ENCODE results near the gene SERPINA6.
"Not testable (repeated sequence)": the region's sequence is repeated elsewhere in the genome, so short reads cannot be mapped to it uniquely, and the experiment has no call there.

The SERPINA6 gene

DNA sequence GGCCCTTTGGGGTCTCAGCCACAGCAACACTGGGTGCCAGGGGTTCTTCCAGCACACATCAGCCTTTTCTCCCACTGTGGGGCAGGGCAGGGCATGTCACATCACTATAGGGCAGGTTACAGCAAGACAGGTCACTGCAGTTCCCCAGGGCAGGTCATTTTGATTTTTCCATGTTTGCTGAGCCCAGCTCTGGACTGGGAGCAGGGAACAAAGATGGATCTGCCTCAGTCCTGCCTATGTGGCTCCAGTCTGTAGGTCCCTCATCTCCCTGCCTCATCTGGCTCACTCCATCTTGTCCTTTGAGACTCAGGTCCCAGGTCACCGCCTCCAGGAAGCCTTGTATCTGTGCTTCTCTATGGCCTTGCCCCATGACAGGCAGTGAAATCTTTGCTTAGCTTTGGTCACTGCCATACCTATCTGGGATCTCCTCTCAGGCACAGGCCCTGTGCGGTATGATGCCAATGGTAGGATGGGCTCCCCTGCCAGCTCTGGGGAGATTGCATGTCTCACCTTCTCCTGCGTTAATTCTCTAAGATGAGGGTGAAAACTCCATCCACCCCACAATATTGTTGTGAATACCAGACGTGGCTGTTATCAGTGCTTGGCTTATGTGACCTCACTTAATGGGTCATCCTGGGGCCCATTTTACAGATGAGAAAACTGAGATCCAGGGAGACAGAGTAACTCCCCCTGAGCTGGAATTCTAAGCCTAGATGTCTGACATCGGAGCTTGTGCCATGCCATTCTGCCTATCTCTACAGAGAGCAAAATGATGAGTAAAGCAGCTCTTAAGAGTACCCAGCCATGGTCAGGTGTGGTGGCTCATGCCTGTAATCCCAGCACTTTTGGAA, 1.5 kb downstream of the SERPINA6 start:
- DNase-seq (ENCODE audit: low read depth), result no peak

DNA sequence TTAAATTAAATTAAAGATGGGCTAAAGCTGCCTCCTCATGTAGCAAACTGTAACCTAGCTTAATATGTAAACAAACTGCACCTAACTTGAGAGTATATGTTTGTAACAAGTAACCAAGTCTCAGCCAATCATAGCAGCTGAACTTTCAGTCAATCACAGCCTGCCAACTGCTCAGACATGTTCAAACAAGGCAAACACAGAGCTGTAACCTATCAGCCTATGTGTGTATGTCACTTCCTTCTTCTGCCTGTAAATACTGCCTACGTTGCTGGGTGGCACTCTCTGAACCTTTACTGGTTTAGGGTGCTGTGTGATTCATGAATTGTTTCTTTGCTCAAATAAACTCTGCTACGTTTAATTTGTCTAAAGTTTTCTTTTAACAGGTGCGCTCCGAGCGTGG, 2.9 kb downstream of the SERPINA6 start:
- no peak for DNase-seq (ENCODE audit: low read depth)

DNA sequence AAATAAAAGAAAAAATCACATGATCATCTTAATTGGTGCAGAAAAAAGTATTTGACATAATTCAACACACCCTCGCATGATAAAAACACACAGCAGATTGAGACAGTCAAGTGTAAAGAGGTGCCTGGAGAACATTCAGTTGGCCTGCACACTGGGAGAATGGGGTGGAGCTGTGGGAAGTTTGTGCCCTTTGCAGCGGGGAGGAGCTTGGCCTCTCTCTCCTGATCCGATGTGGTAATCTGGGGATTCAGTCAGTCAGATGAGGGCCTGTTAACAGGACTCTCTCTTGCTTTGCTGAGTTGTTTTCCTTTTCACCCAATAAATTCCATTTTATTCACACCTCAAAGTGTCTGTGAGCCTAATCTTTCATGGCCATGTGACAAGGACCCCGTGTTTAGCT, 5.9 kb downstream of the SERPINA6 start:
- DNase-seq (ENCODE audit: low read depth), result no peak

DNA sequence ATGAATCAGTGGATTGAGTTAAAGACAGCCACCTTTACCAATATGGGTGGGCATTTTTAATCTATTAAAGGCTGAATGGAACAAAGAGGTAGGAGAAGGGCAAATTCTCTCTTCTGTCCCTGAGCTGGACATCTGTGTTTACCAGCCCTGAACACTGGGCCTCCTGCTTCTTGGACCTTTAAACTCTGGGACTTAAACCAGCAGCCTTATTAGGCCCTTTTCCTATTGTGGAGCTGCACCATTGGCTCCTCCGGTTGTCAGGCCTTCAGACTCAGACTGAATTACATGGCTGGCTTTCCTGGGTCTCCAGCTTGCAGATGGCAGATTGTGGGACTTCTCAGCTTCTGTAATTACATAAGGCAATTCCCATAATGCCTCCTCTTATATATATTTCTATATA, 6.4 kb downstream of the SERPINA6 start:
- DNase-seq (ENCODE audit: low read depth), result no peak

DNA sequence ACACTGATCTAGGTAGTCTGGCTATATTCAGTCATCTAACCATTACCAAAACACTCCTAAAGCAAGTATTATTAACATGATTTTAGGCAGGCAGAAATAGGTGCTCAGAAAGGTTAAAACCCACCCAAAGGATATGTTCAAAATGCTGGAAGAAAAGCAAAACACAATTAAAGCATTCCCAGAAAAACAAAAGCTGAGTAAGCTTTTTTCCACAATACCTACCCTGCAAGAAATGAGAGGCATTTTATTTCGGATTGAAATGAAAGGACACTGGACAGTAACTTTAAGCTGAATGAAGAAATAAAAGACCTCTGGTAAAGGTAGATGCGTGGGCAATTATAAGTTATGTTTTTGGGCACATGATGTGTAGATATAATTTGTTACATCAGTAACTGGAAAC, 8.2 kb downstream of the SERPINA6 start:
- no peak for DNase-seq (ENCODE audit: low read depth)

DNA sequence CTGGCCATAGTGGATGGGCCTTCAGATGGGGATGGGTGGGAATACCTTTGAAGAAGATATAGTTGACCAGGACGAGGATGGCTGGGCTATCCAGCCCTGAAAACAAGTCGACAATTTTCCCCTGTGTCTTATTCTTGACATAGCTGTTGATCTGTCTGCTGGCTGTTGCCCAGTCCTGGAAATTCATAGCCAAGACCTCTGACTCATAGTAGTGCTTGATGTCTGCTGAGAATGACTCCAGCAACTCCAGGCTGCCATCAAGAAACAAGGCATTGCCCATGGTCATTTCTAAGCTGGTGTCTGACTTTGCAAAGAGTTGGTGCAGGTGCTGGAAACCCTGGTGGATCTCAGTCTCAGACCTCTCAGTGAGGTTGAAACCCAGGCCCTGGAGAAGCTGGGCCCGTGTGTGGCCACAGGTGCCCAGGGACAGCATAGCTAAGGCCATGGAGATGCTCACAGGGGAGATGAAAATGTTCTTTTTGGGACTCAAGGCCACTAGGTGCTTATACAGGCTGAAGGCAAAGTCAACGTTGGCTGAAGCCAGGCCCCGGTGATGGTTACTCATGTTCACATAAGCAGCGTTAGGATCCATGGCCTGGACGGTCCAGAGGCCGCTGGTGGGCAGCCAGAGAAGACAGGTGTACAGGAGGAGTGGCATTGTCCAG, 9.0 kb downstream of the SERPINA6 start:
- DNase-seq (ENCODE audit: low read depth), result no peak

DNA sequence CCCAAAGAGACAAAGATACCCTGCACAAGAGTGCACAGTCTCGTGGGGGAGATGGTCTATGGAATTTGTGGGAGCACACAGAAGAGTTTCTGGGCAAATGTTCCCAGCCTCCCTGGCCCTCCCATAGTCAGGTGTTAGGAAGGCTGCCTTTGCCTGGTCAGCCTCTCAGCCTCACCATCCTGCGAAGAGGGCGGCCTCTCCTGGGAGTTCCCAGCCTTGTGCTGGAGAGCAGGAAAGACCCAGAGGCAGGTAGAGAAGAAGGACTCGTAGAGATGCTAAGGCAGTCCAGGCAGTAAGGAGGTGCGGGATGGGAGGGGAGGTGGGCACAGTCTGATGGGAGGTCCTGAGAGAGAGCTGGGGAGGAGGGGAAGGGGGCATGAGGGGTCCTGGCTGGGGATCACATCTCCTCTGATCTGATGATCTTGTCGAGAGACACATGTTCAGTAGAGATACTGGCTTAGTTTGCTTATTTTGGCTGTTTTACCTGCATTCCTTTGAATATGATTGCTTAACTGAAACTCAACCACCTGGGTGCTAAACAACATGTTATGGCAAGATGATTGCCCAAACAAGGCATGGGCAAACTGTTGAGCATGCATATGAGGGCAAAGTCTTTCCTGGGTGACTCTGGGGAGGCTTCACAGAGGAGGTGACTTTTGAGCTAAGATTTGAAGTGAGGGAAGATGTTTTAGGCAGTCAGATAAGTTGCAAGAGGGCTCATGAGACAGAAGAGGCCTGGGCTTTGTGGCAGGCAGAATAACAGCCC, 10.5 kb downstream of the SERPINA6 start:
- no peak for DNase-seq (ENCODE audit: low read depth)

DNA sequence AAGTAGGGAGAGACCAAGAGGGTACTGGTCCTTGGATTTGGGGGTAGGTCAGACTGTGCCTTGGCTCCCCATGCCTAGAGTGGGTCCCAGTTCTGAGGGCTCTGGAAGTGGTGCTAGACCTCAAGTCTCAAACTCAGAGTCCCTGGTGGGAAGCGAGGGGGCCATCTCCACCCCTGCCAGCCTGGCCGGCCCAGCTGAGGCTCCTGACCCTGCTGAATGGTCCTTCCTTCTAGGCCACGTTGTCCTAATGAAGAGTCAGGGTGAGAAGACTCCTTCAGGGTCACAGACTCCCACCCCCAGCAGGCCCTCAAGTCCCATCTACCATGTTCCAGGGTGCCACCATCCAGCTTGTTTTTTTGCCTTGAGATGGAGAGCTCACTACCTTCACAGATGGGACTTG, 12.9 kb downstream of the SERPINA6 start:
- DNase-seq (ENCODE audit: low read depth), result no peak

DNA sequence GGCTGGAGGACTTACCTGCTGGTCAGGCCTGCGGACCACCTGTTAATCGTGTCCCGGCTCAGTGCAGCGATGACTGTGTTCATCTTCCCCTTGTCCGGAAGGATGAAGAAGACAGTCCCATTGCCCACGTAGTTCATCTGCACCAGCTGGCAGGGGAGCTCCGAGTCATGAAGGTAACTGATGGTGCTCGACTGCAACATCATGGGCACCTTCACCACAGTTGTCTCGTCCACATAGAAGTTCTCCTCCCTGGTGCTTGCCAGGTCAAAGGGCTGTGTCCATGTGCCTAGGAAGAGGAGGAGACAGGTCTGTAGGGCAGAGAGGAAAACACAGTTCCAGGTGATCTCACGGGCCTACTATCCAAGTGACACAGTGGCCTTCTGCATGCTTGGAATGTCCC, 13.4 kb downstream of the SERPINA6 start:
- DNase-seq (ENCODE audit: low read depth), result no peak

DNA sequence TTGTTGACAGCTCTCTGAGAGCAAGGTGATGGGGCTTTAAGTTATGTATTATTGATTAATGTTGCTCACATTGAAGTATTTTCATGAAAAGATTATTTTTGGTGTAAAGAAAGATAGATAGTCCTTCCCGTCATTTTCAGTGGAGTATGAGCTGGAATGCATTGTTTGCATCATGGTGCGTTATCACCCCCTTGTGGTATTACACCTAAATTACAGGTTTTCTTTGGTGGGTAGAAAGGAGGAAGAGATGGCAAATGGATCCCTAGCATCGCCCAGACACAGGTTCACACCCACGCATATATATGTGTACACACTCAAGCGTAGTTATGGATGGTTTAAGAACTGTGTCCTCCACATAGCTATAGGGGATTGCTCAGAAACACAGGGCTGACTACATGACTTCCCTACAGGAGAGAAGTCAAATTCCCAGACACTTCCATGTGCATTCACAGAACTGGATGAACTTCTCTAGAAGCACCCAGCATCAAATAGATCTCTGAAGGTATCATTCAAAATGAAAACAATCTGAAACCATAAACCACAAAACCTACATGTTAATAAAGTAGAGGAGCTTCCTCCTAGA, 15.6 kb downstream of the SERPINA6 start:
- DNase-seq (ENCODE audit: low read depth), result no peak

DNA sequence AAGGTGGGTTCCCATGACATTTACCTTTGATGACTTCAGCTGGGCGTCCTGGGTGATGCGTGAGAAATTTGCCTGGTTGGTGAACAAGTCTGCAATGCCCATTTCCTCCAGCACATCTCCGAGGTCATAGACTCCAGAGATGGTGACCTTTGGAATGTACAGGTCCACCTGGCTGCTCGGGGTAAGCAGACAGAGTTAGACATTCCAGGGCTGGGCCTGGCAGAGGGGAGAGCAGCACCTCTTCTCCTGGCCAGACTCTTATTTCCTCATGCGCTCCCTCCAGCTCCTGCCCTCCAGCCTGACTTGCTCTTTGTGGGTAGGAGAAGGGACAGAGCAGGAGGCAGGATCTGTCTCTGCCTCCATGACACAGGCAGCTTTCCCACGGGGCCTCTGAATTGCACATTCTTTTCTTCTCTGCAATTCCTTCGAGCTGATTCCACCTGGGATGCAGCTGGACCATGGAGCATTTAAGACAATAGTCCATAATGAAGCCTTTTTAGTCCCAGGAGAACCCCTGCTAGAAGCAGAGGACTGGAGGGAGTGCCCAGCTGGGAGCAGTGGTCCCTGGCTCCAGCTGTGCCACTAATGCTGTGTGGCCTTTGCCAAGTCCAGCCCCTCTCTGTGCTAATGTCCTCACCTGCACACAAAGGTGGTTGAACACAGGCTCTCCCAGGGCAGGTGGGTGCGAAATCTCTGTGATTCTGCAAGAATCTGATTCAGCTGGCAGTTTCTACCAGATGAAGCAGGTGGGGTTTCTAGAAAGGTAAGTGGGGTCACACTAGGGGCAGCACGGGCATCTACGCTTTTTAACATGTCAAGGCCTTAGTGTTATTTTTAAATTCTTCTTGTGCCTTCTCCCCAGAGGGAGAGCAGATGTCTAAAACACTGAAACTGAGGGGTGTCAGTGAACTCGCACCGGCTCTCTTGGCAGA, 16.8 kb downstream of the SERPINA6 start:
- DNase-seq (ENCODE audit: low read depth), result no peak

DNA sequence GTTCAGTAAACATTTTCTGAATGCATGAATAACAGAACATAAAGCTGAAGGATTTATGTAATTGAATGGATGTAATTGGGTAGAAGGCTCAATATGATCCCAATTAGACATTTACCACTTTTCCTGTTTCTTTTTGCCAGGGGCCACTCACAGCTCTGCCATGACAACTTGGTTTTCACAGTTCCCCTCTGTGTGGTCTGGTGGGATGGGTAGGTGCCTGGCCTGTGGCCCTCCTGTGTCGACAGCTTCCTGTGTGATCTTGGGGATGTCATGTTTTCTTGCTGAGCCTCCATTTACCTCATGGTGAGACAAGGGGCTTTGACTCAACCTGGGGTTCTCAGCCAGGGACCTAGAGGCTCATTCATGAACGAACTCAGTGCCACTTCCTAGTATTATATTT, 17.5 kb downstream of the SERPINA6 start:
- DNase-seq (ENCODE audit: low read depth), result no peak

DNA sequence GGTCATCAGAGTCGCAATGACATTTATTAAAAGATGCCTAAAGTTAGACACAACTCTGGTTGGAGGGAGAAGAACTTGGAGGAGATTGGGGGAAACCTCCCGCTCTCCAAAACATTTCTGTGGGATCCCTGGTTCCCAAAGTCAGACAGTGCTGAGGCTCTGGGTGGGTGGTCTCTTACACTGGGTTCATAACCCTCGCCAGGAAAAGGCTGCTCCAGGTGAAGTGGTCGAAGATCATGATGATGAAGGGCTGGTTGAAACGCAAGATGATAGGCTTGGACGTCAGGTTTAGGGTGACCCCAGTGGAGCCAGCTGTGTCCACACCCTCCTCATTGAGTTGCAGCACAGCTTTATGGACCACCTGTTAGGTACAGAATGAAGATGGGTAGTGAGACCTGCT, 18.9 kb downstream of the SERPINA6 start:
- no peak for DNase-seq (ENCODE audit: low read depth)

DNA sequence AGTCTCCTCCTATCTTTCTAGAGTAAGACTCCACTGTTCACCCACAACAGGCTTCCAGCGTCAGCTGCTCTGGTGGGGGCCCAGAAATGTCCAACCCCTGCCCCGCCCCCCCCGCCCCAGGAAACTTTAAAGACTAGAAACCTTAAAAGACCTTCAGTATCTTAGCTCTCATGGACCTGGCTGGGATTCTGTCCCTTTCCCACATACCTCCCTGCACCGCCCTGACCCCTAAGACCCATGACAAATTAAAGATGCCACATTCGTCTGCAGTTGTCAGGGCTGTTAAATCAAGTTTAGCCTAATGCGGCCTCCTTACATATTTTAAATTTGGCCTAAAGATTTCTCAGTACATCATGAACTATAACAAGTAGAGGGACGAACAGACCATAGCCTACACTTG, 20.0 kb downstream of the SERPINA6 start:
- DNase-seq (ENCODE audit: low read depth), result no peak

DNA sequence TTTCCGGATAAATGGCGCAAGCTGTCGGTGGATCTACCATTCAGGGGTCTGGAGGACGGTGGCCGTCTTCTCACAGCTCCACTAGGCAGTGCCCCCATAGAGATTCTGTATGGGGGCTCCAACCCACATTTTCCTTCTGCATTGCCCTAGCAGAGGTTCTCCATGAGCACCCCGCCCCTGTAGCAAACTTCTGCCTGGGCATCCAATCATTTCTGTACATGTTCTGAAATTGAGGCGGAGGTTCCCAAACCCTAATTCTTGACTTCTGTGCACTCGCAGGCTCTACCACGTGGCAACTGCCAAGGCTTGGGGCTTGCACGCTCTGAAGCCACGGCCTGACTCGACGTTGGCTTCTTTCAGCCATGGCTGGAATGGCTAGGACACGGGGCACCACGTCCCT, 25.0 kb downstream of the SERPINA6 start:
- DNase-seq (ENCODE audit: low read depth), result no peak

DNA sequence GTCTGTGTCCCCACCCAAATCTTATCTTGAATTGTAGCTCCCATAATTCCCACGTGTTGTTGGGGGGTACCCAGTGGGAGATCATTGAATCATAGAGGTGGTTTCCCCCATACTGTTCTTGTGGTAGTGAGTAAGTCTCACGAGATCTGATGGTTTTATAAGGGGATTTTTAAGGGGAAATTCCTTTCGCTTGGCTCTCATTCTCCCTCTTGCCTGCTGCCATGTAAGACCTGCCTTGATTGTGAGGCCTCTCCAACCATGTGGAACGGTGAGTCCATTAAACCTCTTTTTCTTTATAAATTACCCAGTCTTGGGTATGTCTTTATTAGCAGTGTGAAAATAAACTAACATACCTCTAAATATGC, 27.0 kb downstream of the SERPINA6 start:
- not testable (repeated sequence) for DNase-seq (ENCODE audit: low read depth)

DNA sequence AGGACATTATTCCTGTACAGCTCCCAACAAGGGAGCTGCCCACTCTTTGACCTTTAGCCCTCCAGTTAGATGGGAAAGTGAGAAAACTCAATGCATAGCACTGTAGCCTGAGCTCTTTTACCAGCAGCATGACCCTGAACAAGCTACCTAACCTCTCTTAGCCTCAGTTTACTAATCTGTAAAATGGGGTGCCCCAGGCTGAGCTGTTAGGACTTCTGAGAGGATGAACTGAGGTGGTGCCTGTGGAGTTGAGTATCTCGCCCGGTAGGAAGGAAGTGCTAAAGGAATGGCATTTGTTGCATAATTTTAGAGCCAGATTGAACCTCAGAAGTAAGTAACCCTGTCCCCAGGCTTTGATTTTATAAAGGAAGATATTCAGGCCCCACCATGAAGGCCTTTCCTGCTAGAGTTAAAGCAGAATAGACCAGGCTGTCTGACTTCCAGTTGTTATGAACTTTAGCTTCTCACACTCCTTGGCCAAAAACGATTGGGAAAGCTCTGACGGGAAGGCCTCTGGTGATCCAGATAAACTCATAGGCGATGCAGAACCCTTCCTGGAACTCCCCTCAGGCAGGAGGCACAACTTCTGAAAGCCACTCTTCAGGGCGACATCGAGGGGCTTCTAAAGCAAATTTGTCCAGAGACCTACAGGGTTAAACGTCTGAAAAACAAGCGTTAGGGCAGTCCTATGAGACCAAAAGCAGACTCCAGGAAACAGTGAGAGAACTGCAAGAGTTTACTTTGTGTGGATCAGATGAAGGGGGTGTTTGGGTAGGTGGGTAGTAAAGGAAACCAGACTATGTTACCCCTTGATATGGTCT, 27.6 kb downstream of the SERPINA6 start:
- no peak for DNase-seq (ENCODE audit: low read depth)

DNA sequence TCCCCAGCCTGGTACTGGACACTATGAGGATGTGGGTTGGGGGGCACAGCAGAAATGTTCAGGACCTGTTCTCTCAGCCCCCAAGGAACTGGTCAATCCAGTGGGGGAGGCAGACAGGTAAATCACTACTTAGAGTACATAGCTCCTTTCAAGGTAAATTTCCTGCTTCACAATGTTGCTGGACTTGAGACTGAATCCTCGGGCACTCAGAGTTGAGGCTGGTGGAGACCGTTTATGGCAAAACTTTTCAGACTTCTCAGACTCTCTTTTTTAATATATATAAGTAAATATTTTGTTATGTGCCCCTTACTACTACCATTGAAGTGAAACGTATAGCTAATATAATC, 29.6 kb downstream of the SERPINA6 start:
- DNase-seq (ENCODE audit: low read depth), result no peak

DNA sequence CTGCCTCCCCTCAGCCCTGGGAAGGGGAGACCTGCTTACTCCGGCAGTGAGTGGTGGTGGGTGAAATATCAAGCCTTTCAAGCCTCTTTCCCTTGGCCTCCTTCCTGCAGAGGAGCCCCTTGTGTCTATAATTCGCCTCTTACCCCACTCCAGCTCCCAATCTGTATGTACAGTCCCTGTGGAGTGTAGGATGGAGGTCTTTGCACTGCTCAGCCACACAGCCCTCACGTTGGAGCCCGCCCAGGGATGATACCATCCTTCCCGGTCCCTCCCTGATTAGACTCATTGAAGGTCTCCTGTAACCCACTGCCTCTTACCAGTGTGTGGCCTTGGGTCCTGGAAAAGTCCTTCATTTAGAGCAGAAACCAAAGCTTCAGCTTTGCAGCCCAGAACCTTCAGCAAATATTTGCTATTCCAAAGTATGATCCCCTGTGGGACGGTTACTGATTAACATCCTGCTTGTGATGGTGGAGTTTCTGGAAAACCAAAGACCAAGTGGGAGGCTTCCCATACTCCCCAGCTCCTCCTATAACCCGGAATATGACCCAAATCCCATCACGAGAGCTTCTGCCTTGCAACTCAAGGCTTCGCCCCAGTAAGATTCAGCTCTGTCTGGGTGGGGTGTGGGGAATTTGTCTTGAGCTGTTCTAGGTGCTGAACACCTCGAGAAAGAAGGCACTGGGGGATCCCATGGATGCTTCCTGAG, 30.1 kb downstream of the SERPINA6 start, which contains the start of gene SERPINA10:
TSS of gene SERPINA10 (minus strand) at position 397 of the 706 bp plus-strand sequence. CDS start 2,675 bp downstream, outside the sequence.
- DNase-seq (ENCODE audit: low read depth), result no peak

DNA sequence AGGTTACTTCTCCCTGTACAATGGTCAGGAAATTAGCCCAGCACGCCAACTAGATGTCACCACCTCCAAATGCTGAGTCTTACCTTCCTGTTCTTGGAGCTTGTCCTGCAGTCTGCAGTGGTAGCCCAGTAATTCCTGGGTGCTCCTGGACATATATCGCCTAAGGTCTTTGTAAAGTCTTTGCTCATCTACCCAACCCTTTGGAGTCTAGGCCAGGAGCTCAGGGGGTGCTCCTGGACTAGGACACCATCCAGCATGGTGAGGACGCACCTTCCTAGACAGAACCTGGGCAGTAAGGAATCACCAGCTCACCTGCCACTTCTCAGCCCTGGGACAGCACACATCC, 30.6 kb downstream of the SERPINA6 start:
- DNase-seq (ENCODE audit: low read depth), result no peak
